Measurements from ENCODE around the gene NCOA3.

DNA sequence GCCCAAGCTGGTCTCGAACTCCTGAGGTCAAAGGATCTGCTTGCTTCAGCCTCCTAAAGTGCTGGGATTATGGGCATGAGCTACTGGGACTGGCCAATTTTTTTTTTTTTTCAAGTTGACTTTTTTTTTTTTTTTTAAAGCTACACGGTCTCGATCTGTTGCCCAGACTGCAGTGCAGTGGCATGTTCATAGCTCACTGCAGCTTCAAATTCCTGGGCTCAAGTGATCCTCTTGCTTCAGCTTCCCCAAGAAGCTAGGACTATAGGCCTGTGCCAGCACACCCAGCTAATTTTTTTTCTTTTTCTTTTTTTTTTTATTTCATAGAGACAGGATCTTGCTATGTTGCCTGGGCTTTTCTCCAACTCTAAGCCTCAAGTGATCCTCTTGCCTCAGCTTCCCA lies 59.5 kb downstream of the NCOA3 start:
- TF ChIP-seq, protein P1, sequence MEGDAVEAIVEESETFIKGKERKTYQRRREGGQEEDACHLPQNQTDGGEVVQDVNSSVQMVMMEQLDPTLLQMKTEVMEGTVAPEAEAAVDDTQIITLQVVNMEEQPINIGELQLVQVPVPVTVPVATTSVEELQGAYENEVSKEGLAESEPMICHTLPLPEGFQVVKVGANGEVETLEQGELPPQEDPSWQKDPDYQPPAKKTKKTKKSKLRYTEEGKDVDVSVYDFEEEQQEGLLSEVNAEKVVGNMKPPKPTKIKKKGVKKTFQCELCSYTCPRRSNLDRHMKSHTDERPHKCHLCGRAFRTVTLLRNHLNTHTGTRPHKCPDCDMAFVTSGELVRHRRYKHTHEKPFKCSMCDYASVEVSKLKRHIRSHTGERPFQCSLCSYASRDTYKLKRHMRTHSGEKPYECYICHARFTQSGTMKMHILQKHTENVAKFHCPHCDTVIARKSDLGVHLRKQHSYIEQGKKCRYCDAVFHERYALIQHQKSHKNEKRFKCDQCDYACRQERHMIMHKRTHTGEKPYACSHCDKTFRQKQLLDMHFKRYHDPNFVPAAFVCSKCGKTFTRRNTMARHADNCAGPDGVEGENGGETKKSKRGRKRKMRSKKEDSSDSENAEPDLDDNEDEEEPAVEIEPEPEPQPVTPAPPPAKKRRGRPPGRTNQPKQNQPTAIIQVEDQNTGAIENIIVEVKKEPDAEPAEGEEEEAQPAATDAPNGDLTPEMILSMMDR (IDR thresholded peaks at IDR 0.05; ENCODE audit: low read depth, low read length, poor library complexity, severe bottlenecking) = no peak
- no peak for TF ChIP-seq EZH2phosphoT487 (IDR thresholded peaks at IDR 0.05; ENCODE audit: borderline replicate concordance, low read length)
